Measurements from ENCODE around the gene GNG2.

Gene GNG2

DNA sequence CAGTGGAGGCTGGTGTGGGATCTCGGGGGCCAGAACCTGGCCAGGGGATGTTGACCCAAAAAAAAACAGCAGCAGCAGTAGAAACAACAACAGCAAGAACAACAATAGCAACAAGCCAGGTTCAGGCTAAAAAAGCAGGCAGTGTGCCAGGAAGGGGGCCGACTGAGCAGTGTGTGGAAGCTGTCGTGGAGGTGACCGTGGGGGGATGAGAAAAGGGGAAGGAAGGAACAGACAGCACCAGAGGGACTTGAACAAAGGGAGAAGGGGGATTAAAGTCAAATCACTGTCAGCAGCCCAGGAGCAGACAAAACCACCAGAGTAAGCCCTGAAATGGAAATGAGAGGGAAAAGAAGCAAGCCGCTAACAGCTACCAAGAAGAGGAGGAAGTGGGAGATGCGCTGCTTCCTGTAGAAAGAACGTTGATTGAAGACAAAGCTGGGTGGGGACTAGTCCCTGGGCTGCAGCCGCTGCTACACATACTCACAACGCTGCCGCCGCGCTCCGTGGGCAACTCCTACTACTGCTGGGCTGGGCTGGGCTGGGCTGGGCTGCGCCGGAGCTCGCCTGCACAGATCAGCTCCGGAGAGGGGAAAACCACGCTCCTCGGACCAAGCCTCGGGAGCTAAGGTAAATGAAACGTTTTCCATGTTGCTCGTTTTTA is at the start of gene GNG2:
TSS of gene GNG2 (plus strand) at position 449 of the 661 bp plus-strand sequence. CDS start 90,067 bp downstream, outside the sequence.
- intact Hi-C loops (cut with DNase I), result no loop called here
- DNase-seq, result peak; percentile 41 to 83 (median 66)

DNA sequence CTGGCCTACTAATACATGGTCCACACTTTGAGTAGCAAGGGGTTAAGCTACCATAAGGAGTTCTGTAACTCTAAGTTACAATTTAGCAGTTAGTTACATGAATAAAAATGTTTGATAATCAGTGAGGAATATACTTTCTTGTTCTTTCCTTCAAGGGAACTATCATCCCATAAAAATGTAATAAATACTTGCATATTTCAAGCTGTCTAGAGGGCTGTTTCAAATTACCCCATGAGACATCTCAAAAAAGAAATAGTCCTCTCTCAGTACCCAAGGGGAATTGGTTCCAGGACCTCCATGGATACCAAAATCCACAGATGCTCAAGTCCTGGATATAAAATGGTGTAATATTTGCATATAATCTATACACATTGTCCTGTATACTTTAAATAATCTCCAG is 48.7 kb upstream of the GNG2 start:
- no peak for DNase-seq
- intact Hi-C loops (cut with DNase I), result no loop called here

DNA sequence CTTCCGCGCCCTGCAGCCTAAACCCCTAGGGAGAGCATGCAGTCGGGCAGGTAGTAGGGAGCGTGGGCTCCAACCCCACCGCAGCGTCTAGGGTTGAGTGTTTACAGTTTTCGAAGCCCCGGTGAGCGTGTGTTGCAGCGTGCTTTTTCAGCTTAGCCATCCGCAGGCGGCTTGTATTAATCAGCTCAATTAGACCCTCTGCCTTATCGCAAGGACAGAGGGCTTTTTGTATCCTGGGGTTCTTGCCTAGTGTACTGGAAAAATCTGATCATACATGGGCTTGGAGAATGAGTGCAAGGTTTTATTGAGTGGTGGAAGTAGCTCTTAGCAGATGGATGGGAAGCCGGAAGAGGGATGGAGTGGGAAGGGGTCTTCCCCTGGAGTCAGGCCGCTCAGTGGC is 44.4 kb upstream of the GNG2 start:
- intact Hi-C loops (cut with DNase I), result no loop called here

DNA sequence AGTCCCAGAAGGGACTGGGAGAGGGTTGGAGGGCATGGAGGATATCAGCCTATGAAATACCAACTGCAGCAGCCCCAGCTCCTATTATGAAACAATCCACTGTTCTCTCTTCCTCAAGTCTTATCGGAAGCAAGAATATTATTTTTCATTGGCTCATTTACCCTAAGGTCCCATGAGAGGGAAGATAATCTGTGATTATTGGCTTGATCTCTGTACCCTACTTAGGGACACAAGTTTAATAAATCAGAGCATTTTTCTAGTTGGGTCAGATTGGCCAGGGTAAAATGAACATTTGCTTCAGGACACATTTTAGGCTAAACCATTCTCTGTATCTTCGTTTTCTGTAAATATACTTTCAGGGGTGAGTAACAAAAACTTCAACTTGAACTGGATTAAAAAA is 43.1 kb upstream of the GNG2 start:
- intact Hi-C loops (cut with DNase I), result no loop called here
- no peak for DNase-seq

More for the DNA sequence above, 44.4 kb upstream of the GNG2 start:
- no peak for DNase-seq

DNA sequence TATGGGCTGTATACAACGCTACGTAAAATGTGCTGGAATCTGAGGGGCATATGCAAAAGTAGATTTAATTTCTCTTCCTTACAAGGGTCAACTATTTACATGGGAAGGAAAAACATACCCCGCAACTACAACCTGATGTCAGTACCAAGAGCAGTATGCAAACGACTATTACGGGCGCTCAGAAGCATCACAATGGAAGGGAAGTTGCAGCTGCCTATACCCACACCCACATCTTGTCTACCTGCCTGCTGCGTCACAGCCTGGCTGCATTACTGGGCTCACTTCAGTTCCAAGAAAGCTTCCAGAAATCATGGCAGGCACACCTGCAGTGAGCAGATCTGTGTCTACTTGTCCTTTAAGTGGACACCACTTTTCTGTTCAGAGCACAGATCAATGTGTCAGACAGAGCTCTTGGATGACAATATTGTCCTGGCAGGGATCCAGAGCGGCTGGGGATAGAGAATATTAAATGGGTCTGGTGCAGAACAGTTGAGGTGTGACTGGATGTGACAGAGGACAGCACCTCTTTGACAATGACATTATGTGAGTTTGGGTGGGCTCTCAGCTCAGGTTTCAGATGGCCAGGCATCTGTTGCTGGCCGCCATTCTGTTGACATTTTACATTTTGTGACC is 41.5 kb upstream of the GNG2 start:
- intact Hi-C loops (cut with DNase I), result no loop called here
- no peak for DNase-seq

DNA sequence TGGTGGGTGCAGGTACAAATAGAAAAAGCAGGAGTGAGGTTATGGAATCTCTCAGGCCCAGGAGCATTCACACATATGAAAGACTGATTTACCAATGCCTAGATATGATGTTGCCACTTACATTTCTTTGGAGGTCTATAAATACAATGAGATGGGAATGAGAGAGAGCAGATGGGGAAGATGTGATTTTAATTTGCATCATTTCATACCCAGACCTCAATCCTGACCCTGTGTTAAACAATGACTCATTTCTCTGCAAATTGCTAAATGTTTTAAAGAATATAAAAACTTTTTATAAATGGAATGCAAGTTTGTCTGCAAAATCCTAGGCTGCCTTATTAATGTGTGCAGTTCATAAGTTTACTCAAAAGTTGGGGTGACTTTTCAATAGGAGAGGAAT is 38.6 kb upstream of the GNG2 start:
- intact Hi-C loops (cut with DNase I), result no loop called here
- DNase-seq, result no peak

DNA sequence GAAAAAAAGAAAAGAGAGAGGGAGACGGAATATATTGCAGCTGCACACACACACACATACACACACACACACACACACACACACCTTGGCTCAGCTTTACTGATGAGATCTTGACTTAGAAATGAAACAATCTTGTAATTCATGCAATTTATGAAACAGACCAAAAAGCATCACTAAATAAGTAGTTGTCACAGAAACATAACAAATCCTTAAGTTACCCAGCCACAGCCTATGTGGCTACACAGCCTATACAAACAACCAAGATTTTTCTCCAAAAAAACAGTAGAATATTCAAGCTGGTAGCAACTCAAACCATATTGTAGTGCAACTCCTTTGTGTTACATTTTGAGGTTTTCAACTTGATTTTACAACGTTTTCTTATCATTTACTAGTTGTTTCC is 37.9 kb upstream of the GNG2 start:
- no peak for DNase-seq
- intact Hi-C loops (cut with DNase I), result no loop called here

DNA sequence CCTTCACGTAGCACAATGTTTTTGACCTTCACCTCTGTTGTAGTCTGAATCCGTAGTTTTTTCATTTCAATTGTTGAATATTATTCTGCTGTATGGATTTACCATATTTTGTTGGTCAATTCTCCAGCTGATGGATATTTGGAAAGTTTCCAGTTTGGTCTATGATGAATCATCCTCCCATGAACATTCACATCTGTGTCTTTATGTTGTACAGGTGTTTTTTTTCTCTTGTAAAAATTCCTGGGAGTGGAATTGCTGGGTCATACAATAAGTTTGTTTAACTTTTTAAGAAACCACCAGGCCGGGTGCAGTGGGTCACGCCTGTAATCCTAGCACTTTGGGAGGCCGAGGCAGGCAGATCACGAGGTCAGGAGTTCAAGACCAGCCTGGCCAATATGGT is 36.7 kb upstream of the GNG2 start:
- DNase-seq, result no peak
- intact Hi-C loops (cut with DNase I), result no loop called here

DNA sequence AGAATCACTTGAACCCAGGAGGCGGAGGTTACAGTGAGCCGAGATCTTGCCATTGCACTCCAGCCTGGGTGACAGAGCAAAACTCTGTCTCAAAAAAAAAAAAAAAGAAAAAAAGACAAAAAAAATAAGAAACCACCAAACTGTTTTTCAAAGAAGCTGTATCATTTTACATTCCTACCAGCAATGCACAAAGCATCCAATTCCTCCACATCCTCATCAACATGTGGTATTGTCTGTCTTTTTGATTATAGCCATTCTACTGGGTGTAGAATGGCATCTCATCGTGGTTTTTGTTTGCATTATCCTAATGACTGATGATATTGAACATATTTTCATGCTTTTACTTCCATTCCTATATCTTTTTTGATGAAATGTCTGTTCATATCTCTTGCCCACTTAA is 36.2 kb upstream of the GNG2 start:
- intact Hi-C loops (cut with DNase I), result no loop called here
- DNase-seq, result no peak

DNA sequence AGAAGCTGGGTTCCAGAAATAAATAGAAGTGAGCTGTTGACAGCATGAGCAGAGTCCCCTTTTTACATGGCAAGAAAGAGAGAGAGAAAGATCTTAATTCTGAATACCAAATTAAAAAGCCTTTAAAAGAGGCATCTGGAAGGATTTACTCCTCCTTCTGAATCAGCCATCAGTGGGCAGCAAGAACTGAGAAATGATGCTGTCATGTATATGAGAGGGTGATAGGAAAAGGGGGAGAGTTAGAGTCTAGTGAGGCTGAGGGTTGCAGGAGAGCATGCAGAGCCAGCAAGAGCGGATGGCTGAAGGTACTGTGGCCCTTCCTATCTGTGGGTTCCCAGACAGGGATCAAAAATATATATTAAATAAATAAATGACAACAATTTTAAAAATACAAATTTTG is 34.5 kb upstream of the GNG2 start:
- DNase-seq, result no peak
- intact Hi-C loops (cut with DNase I), result no loop called here

DNA sequence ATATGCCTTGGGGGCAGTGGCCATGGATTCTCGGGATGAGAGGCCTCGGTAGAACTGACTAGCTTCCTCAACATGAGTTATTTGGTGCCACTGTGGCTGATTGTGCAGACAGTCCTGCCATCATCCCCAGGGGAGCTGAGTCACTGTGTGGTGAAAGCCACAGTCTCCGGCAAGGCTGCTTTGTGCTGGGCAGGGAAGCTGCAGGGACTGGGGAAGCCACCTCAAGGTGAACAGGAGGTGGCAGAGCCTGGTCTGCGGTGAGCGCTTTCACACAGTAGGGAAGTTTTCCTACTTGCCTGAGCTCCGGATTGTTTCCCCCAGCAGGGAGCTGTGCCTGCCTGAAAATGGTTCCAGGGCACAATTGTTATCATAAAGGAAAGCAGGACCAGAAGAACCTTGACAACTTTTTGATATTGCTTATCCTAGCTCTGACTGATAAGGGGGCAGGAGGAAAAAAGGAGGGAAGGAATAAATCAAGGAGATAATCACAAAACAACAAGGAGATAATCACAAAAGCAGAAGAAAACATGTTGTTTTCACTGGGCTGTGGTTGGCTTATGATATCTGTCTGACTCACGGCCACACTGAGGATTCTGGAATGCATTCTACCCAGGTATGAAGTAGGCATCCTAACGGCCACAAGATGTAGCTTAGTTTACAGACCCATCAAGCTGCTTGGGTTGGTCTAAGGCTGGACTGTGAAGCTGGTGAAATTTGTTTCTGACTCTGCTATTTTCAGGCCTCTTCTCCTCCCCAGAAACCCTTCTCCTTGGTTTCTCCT is 32.2 kb upstream of the GNG2 start:
- intact Hi-C loops (cut with DNase I), result no loop called here
- peak in 1 of 42 donors; percentile 8 for DNase-seq

DNA sequence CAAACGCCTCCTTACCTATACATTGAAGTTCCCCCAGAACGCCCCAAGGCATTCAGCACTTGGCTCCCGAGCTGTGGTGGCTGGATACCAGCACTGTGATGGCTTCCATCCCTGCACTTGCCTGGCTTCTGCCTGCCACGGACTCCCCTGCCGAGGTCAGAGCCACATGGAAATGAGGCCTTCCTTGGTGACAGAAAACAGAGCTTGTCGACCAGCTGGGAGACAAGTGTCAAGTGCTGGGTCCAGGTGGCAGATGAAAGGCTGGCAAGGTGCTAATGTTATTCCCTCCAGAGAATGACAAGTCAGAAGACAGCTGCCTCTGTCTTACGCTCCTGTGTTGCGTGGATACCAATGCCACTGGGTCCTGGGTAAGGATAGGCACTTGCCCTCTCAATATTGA is 26.2 kb upstream of the GNG2 start:
- DNase-seq, result no peak
- intact Hi-C loops (cut with DNase I), result no loop called here

DNA sequence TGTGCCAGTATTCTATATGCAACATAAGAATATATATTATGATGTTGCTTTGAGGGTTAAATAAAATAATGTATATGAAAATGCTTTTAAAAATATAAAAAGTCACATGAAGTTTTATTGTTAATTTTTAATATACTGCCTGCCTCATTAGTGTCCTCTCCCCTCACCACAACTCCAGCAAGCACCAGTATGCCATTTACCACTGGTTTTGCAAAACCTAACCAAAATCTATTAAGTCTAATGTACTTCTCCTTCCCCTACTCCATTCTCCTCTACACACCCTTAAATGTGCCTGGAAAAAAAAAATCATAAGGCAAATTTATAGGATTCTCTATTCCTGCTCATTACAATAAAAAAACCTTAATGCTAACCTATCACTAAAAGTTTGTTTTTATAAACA is 24.0 kb upstream of the GNG2 start:
- DNase-seq, result no peak
- intact Hi-C loops (cut with DNase I), result no loop called here

DNA sequence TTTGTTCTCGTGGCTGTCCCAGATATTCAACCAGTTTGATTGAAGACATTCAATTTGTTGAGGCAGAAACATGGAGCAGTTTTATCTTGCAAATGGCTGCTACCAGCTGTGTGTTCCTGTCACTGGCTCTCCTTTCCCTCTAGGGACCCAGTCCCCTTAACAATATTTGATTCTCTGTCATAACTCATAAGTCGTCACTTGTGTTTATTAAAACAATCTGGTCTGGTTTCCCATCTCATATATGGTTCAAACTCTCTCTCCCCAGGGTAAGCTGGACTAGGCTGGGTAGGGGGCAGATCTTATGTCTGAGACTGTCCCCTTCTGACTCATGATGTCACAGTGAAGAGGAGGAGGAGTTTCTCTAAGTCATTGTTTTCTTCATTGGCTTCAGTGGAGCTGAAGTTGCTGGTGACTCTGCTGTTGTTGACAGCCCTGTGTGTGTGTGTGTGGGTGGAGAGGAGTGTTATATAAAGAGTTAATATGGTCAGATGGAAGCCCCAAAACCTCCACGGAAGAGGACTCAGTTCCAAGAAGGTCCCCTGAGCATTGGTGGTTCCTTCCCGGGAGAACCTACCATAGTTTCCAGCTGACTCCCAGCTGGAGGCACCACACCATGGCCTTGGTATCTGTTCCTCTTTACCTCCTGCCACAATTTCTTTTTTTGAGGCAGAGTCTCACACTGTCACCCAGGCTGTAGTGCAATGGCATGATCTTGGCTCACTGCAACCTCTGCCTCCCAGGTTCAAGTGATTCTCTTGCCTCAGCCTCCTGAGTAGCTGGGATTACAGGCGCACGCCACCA is 16.1 kb upstream of the GNG2 start:
- no peak for DNase-seq
- intact Hi-C loops (cut with DNase I), result no loop called here

DNA sequence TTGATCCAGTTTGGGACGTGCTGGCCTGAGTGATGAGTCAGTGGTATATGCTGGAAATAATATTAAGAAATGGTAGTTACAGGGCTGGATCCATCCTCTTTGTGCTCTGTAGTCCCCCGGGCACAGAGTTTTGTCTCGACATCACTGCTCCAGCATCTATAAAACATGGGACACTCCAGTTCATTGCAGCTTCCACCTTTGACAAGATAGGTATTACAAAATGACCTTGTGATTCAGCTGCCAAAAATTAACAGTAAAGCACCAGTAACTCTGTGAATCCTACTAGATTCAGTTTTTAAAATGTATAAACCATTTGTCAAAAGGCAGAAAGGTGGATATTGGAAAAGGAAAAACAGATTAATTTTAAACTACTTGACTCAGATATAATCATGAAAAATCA is 14.6 kb upstream of the GNG2 start:
- intact Hi-C loops (cut with DNase I), result no loop called here
- no peak for DNase-seq

DNA sequence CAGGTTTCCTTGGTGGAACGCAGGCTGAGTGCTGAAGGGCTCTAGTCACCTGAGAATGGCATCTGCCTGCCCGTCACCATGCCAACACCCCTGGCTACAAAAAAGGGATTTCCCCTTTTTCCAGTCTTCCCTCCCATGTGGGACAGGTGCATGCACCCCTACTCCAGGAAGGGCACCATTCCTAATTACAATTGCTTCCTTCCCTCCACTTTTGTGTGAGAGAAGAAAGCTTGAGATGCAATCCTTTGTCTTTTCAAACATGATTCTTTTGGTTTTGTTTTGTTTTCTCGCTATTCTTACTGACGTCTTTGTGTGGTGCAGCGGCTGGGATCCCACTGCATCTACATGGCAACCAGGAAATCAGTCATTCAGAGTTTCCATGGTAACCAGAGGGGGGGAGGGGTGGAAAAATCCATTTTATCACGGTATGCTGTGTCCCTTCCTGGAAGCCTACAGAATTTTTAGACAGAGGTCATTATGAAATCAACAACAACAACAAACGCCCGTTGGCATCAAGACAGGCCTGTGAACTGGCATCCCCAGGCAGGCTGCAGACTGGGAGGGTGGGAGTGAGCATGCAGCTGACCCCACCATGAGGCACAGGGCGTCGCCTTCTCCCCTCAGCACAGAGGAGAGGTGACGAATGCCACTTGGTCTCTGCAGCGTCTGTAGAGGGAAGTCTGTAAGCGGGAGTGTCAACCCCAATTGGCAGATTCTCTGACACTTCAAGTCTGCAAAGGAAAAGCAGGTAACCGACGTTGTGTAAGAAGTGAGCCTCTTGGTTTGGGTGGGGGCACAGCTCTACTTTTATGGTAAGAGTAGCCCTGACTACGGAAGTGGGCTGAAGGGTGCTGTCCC is 13.6 kb upstream of the GNG2 start:
- intact Hi-C loops (cut with DNase I), result no loop called here

DNA sequence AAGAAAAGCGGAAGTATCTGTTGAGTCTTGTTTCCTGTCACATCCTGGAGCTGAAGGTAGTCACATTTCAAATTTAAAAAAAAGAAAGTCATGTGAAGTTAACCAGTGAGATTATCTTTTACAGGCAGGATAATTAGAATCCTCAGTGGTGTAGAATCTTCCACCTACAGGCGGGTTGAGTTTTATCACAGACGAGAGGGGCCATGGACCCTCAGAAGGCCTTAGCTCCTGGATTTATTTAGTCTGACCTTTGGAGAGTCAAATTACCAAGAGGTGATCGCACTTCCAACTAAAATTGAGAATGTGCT is 13.0 kb upstream of the GNG2 start:
- intact Hi-C loops (cut with DNase I), result no loop called here
- no peak for DNase-seq

More for the DNA sequence above, 13.6 kb upstream of the GNG2 start:
- DNase-seq, result peak in 39 of 42 donors; percentile 6 to 75 (median 46)

DNA sequence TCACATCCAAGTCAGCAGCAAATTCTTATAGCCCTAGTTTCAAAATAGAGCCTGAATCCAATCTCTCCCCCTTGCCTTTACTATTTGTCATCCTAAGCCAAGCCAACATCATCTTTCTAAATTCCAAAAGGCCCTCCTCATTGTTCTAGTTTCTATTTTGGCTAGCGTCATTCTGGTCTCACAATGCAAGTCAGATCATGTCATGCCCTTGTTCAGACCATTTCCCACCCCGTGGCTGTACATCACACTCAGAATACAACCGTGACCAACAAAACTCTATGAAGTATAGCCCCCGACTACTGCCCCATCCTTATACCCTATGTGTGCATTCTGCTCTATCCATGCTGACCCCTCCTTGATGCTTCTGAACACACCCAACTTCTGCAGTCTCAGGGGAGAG is 12.3 kb upstream of the GNG2 start:
- intact Hi-C loops (cut with DNase I), result no loop called here
- DNase-seq, result no peak

DNA sequence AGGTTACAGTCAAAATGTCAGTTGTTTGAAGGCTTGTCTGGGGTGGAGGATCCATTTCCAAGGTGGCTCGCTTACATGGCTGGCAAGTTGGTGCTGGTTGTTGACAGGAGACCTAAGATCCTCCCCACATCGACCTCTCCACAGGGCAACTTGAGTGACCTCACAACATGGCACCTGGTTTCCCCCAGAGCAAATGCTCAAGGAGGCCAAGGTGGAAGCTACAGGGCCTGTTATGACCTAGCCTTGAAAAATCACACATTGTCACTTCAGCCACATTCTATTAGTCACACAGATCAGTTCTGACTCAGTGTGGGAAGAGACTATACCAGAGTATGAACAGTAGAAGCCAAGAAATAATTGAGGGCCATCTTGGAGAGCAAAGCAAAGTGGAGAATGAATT is 11.3 kb upstream of the GNG2 start:
- intact Hi-C loops (cut with DNase I), result no loop called here

More for the DNA sequence above, 11.3 kb upstream of the GNG2 start:
- DNase-seq, result no peak
